Kidney (tissue), 14 donors: Measurements from ENCODE around the gene NF2. TPM values are rescaled to one million over a fixed set of nuclear protein-coding genes. Genes with fewer than 3 reads are reported as not detected.
"Not testable (repeated sequence)": the region's sequence is repeated elsewhere in the genome, so short reads cannot be mapped to it uniquely, and the experiment has no call there.

Experiments used
- DNase-seq, 5 donors: peaks; one replicate each; pipeline ENCODE4 v3.0.0-alpha.2; 2013 to 2020
- FAIRE-seq: peaks from 2 replicates; lab custom pipeline; 2012; peaks lifted over from hg19 to GRCh38; lab: Jason Lieb, UNC
- H3K27ac ChIP-seq, 2 donors: one replicate each; pipeline ENCODE4 v1.7.0; 2013; ENCODE audit warnings: low read depth in 2 of 2, low read length in 2 of 2, inconsistent platforms in 1 of 2
- H3K27me3 ChIP-seq: one replicate; pipeline ENCODE4 v1.7.1; 2013; ENCODE audit warnings: low read length, inconsistent platforms; ENCODE audit not compliant: control insufficient read depth, insufficient read depth
- H3K36me3 ChIP-seq, 3 donors: one replicate each; pipeline versions ENCODE4 v1.7.0 to v1.7.1; 2013; ENCODE audit warnings: low read length in 3 of 3, control low read depth in 1 of 3, inconsistent platforms in 1 of 3; ENCODE audit not compliant: insufficient read depth in 3 of 3, control insufficient read depth in 2 of 3
- H3K4me1 ChIP-seq, 3 donors: one replicate each; pipeline versions ENCODE4 v1.7.0 to v1.7.1; 2013; ENCODE audit warnings: low read length in 3 of 3, inconsistent platforms in 1 of 3, low read depth in 1 of 3; ENCODE audit not compliant: control insufficient read depth in 2 of 3, insufficient read depth in 2 of 3
- H3K4me3 ChIP-seq, 3 donors: one replicate each; pipeline versions ENCODE4 v1.7.0 to v1.8.1; 2013; ENCODE audit warnings: low read length in 3 of 3, control low read depth in 1 of 3, inconsistent platforms in 1 of 3
- H3K9ac ChIP-seq, 3 donors: one replicate each; pipeline versions ENCODE4 v1.7.0 to v1.7.1; 2013; ENCODE audit warnings: low read length in 3 of 3, control low read depth in 1 of 3, inconsistent platforms in 1 of 3
- H3K9me3 ChIP-seq, 3 donors: one replicate each; pipeline versions ENCODE4 v1.7.0 to v1.7.1; 2013; ENCODE audit warnings: low read length in 3 of 3, control low read depth in 1 of 3, inconsistent platforms in 1 of 3; ENCODE audit not compliant: control insufficient read depth in 2 of 3, insufficient read depth in 1 of 3
- CTCF ChIP-seq: IDR thresholded peaks from 3 replicates; pipeline ENCODE4 v1.5.1; 2012; ENCODE audit warnings: mild to moderate bottlenecking, moderate library complexity, borderline replicate concordance; ENCODE audit not compliant: insufficient read depth; ENCODE audit errors: extremely low read depth
- intact Hi-C: fragments of 100-400 bp; cut with DNase I; formaldehyde crosslinking; loops from one replicate; pipeline ENCODE4 v1.11.1; 2022
- polyA plus RNA-seq: library from polyadenylated mRNA; stranded (reverse); fragments of 350-450 nt; fragmentation: Illumina TruSeq; extraction: RNeasy Lipid Tissue Mini Kit (QIAGEN cat#74804); gene quantifications from one replicate; pipeline ENCODE4 v1.2.3, GENCODE V29; 2014; ENCODE audit warnings: low read depth, low replicate concordance; ENCODE audit not compliant: insufficient read depth
- total RNA-seq: library from RNA; stranded (reverse); fragmentation: NEBNext Ultra II Directional; extraction: Animal tissue kit (Norgen Biotek cat#: 25700); gene quantifications from one replicate; pipeline ENCODE4 v1.2.1, GENCODE V29; 2021
- donor health status: control.
- donor health status: control.
- donor health status: control.
- donor health status: control.
- donor health status: control.
- donor health status: DM: yes; HTN: yes; CAD: no.
- donor health status: Normal renal cell carcinoma (clear cell type).

Gene NF2
- total and polyA plus RNA-seq, 2 donors from 2014 or later, result 15.4 to 60.6 TPM

- H3K9ac ChIP-seq, result no peak overlapping the region
- intact Hi-C loops, result no loop called here
- H3K27me3 ChIP-seq, result no peaks in the 10 kb centered on the region
- H3K9me3 ChIP-seq, result no peaks in the 10 kb centered on the region
- no peak overlapping the region for H3K27ac ChIP-seq
- FAIRE-seq (no peak), DNase-seq (no peak)
- H3K4me1 ChIP-seq, result peaks cover 0 to 9% (median 0%) of the 10 kb centered on the region in 3 donors
- H3K36me3 ChIP-seq, result no peaks in the 10 kb centered on the region
- no peak for TF ChIP-seq CTCF
- peak overlapping the region in 1 of 3 donors; percentile 78 for H3K4me3 ChIP-seq
These were observed 21.6 kb upstream of the NF2 start for GRCh38 chr22:29581799-29582198.

- Histone ChIP-seq H3K9me3 (no peaks in the 10 kb centered on the region), H3K27ac (no peak overlapping the region), H3K36me3 (no peaks in the 10 kb centered on the region), H3K4me3 (no peak overlapping the region), H3K27me3 (no peaks in the 10 kb centered on the region), H3K9ac (no peak overlapping the region), H3K4me1 (peaks cover 0 to 7% (median 0%) of the 10 kb centered on the region in 3 donors)
- FAIRE-seq (no peak), DNase-seq (no peak)
- TF ChIP-seq CTCF, result no peak
- intact Hi-C loops, result no loop called here
These were observed 18.5 kb upstream of the NF2 start for GRCh38 chr22:29584975-29585374.

GRCh38 chr22:29586193-29586705, 17.2 kb upstream of the NF2 start:
- FAIRE-seq, H3K27ac ChIP-seq, H3K36me3 ChIP-seq, intact Hi-C loops, H3K9ac ChIP-seq, H3K4me3 ChIP-seq, DNase-seq, H3K27me3 ChIP-seq, H3K4me1 ChIP-seq, H3K9me3 ChIP-seq: not testable (repeated sequence)

GRCh38 chr22:29587938-29588699, 15.3 kb upstream of the NF2 start:
- no peak overlapping the region for H3K27ac ChIP-seq
- no peak for DNase-seq
- H3K27me3 ChIP-seq, result no peaks in the 10 kb centered on the region
- intact Hi-C loops, result no loop called here
- FAIRE-seq, result no peak
- no peak overlapping the region for H3K9ac ChIP-seq
- no peaks in the 10 kb centered on the region for H3K4me1 ChIP-seq
- H3K36me3 ChIP-seq, result no peaks in the 10 kb centered on the region
- no peak for TF ChIP-seq CTCF
- no peak overlapping the region for H3K4me3 ChIP-seq
- no peaks in the 10 kb centered on the region for H3K9me3 ChIP-seq
